GM13977 (cell line): ENCODE measurements around the gene MIOX.
"Not testable (repeated sequence)": the region's sequence is repeated elsewhere in the genome, so short reads cannot be mapped to it uniquely, and the experiment has no call there.

Experiments used
- DNase-seq: peaks from one replicate; pipeline ENCODE4 v3.0.0; 2012; ENCODE audit warnings: low spot score
- CTCF ChIP-seq: IDR thresholded peaks from 2 replicates; pipeline ENCODE4 v1.5.1; 2012; ENCODE audit warnings: mild to moderate bottlenecking, control low read depth; ENCODE audit not compliant: insufficient read depth; ENCODE audit errors: extremely low read depth, missing control alignments
- in situ Hi-C: fragments of 300-500 bp; cut with MboI; formaldehyde crosslinking; loops from one replicate; pipeline ENCODE4 v1.12.0; 2022; ENCODE audit warnings: low sequenced_read_pairs, low pct_unique_long_range_greater_than_20kb, mixed read lengths, inconsistent platforms; ENCODE audit not compliant: unreplicated experiment

MIOX gene

GRCh38 chr22:50530580-50530876 lies 43.9 kb downstream of the MIOX start:
- DNase-seq, result no peak
- no peak for TF ChIP-seq CTCF
- in situ Hi-C loops, result no loop called here

GRCh38 chr22:50530877-50531545 lies 44.4 kb downstream of the MIOX start:
- in situ Hi-C loops, result no loop called here
- no peak for TF ChIP-seq CTCF
- DNase-seq, result peak; percentile 89

GRCh38 chr22:50531546-50531961 lies 44.9 kb downstream of the MIOX start:
- DNase-seq, result peak; percentile 83
- no peak for TF ChIP-seq CTCF
- in situ Hi-C loops, result no loop called here

- in situ Hi-C loops, result no loop called here
- no peak for DNase-seq
- peak; percentile 23 for TF ChIP-seq CTCF
These were observed 45.5 kb downstream of the MIOX start for GRCh38 chr22:50531962-50532674.

- TF ChIP-seq CTCF, result no peak
- DNase-seq, result no peak
- in situ Hi-C loops, result no loop called here
These were observed 46.5 kb downstream of the MIOX start for GRCh38 chr22:50532824-50533796.

- in situ Hi-C loops, DNase-seq: not testable (repeated sequence)
These were observed 47.4 kb downstream of the MIOX start for GRCh38 chr22:50533856-50534711.
